Measurements from ENCODE around the gene OLFML2B. TPM values are rescaled to one million over a fixed set of nuclear protein-coding genes. Genes with fewer than 3 reads are reported as not detected.

Gene OLFML2B
- total and polyA plus RNA-seq, 2 of the 4 experiments (the other 2 are of a cell fraction), result 0.36 to 0.74 TPM

GRCh38 chr1:162018418-162018817 lies 5.3 kb downstream of the OLFML2B start:
- no peak overlapping the region for H3K4me3 ChIP-seq (ENCODE audit: insufficient read depth, low read depth, low read length)
- H3K4me2 ChIP-seq (ENCODE audit: low read depth, low read length), result no peak overlapping the region
- H2AK9ac ChIP-seq (replicated peaks; ENCODE audit: low read depth, low read length, poor library complexity), result no peak overlapping the region
- peaks cover 3% of the 10 kb centered on the region for H3K27me3 ChIP-seq (ENCODE audit: control insufficient read depth, insufficient read depth, low read length)
- no peak overlapping the region for H2BK120ac ChIP-seq (ENCODE audit: low read depth, low read length)
- H3K36me3 ChIP-seq (ENCODE audit: control insufficient read depth, insufficient read depth, low read length), result no peaks in the 10 kb centered on the region
- no peak overlapping the region for H2BK15ac ChIP-seq (ENCODE audit: low read depth, low read length)
- DNase-seq (no peak), ATAC-seq (ENCODE audit: low read depth) (no peak)
- no peak overlapping the region for H2AFZ ChIP-seq (replicated peaks; ENCODE audit: low read length, poor library complexity)
- H2AK5ac ChIP-seq (ENCODE audit: low read depth, low read length), result no peak overlapping the region
- ChIA-PET POLR2A (ENCODE audit: unreplicated experiment) (no interaction called here), CTCF (interaction anchor here (1.2 kb wide), 1 partner anchor 226 kb away, joined by 3 read pairs; no protein-coding TSS in a partner anchor)
- no peak overlapping the region for H4K91ac ChIP-seq (ENCODE audit: insufficient read depth, low read depth, low read length)
- H3K56ac ChIP-seq (ENCODE audit: extremely low read depth, insufficient read depth, low read length), result no peak overlapping the region
- H3K4ac ChIP-seq (ENCODE audit: low read depth, low read length), result no peak overlapping the region
- H3K79me1 ChIP-seq (ENCODE audit: low read depth in 1 of 2, low read length in 2 of 2), result no peaks in the 10 kb centered on the region
- no peak overlapping the region for H4K5ac ChIP-seq (ENCODE audit: low read depth, low read length)
- no peak overlapping the region for H3K14ac ChIP-seq (replicated peaks; ENCODE audit: low read depth, low read length)
- no peak overlapping the region for H3K27ac ChIP-seq (ENCODE audit: insufficient read depth, low read length)
- no peak overlapping the region for H3K18ac ChIP-seq (ENCODE audit: low read depth, low read length)
- in situ Hi-C loops (cut with MboI; ENCODE audit: low sequenced_read_pairs) (no loop called here), dilution Hi-C loops (cut with HindIII; ENCODE audit: low sequenced_read_pairs, unreplicated experiment) (no loop called here), intact Hi-C loops (cut with micrococcal nuclease) (no loop called here)
- TF ChIP-seq RFX5 (IDR thresholded peaks at IDR 0.05; ENCODE audit: low read depth, low read length) (no peak), CHD1 (IDR thresholded peaks at IDR 0.05; ENCODE audit: low read depth, low read length) (no peak), ELK1 (IDR thresholded peaks at IDR 0.05; ENCODE audit: borderline replicate concordance, low read depth, low read length) (no peak), SMC3 (IDR thresholded peaks at IDR 0.05; ENCODE audit: low read depth, low read length) (no peak), FOS (IDR thresholded peaks at IDR 0.05; ENCODE audit: low read depth, low read length) (no peak), CEBPB (IDR thresholded peaks at IDR 0.05; ENCODE audit: low read depth, low read length) (no peak), MXI1 (IDR thresholded peaks at IDR 0.05; ENCODE audit: borderline replicate concordance, low read depth, low read length) (no peak), RCOR1 (IDR thresholded peaks at IDR 0.05; ENCODE audit: insufficient replicate concordance, low read length) (no peak), NFE2L2 (IDR thresholded peaks at IDR 0.05; ENCODE audit: low read depth, low read length) (no peak), USF2 (IDR thresholded peaks at IDR 0.05; ENCODE audit: low read depth, low read length) (no peak), BHLHE40 (IDR thresholded peaks at IDR 0.05; ENCODE audit: low read depth, low read length) (no peak), MAFK (IDR thresholded peaks at IDR 0.05; ENCODE audit: low read depth, low read length) (no peak), CTCF (conservative IDR thresholded peaks at IDR 0.05; ENCODE audit: low read depth, low read length) (no peak), RAD21 (IDR thresholded peaks at IDR 0.05; ENCODE audit: low read length) (no peak), POLR2A (IDR thresholded peaks at IDR 0.05; ENCODE audit: low read depth, low read length) (no peak), MAZ (IDR thresholded peaks at IDR 0.05; ENCODE audit: borderline replicate concordance, low read depth, low read length) (no peak)
- no peak overlapping the region for H4K8ac ChIP-seq (ENCODE audit: low read depth in 2 of 2, low read length in 2 of 2)
- no peaks in the 10 kb centered on the region for H3K9me1 ChIP-seq (ENCODE audit: insufficient read depth, low read length)
- no peak overlapping the region for H3K23ac ChIP-seq (ENCODE audit: low read depth, low read length)
- H3K9ac ChIP-seq (ENCODE audit: low read depth, low read length), result no peak overlapping the region
- H4K20me1 ChIP-seq (ENCODE audit: insufficient read depth, low read length), result no peaks in the 10 kb centered on the region
- BruUV-seq (replicated peaks), result no TSS peak
- H3K9me3 ChIP-seq (ENCODE audit: control insufficient read depth, insufficient read depth, low read length), result no peaks in the 10 kb centered on the region
- no peak overlapping the region for H2BK5ac ChIP-seq (ENCODE audit: low read depth, low read length, poor library complexity, severe bottlenecking)
- WGBS, 2 experiments (ENCODE audit: extremely low coverage in 2 of 2, insufficient read length in 1 of 2), result 80% methylated on average over 1 of the region's 4 CpGs; no CpG with 5 or more reads in 1 of the 2 experiments
- no peak overlapping the region for H2BK20ac ChIP-seq (ENCODE audit: low read depth, low read length)
- H3K4me1 ChIP-seq (ENCODE audit: control insufficient read depth, insufficient read depth, low read length), result peaks cover 5% of the 10 kb centered on the region; the same call in 1 of the 2 replicates

All from IMR-90 (cell line).